GM23338 (cell line): ENCODE data around the gene AHNAK2. TPM values are rescaled to one million over a fixed set of nuclear protein-coding genes. Genes with fewer than 3 reads are reported as not detected.

Experiments
- ATAC-seq: fragments of 200-7000 bp; cut with Tn5 transposase; 3 replicates; pipeline ENCODE4 v1.9.1; 2020
- DNase-seq: peaks from one replicate; pipeline ENCODE4 v3.0.0-alpha.2; 2015; ENCODE audit warnings: low spot score
- H2AFZ ChIP-seq: fragments of 200-600 bp; sonication (generic); 2 replicates; pipeline ENCODE4 v1.8.0; 2016; ENCODE audit warnings: antibody characterized with exemption, mild to moderate bottlenecking, moderate library complexity
- H3F3A ChIP-seq: fragments of 200-600 bp; sonication (generic); replicated peaks from 2 replicates; pipeline ENCODE4 v1.8.0; 2017; ENCODE audit warnings: antibody characterized with exemption, mixed run types, low read depth
- H3K27ac ChIP-seq: fragments of 200-600 bp; sonication (generic); 2 replicates; pipeline ENCODE4 v1.6.1; 2016; ENCODE audit warnings: low read depth
- H3K27me3 ChIP-seq: fragments of 200-600 bp; sonication (generic); 2 replicates; pipeline ENCODE4 v1.8.0; 2016; ENCODE audit warnings: mild to moderate bottlenecking, mixed run types, moderate library complexity; ENCODE audit not compliant: insufficient read depth
- H3K36me3 ChIP-seq: fragments of 200-600 bp; sonication (generic); 2 replicates; pipeline ENCODE4 v1.8.0; 2016; ENCODE audit warnings: mild to moderate bottlenecking; ENCODE audit not compliant: insufficient read depth
- H3K4me1 ChIP-seq: fragments of 200-600 bp; sonication (generic); 2 replicates; pipeline ENCODE4 v1.8.0; 2016; ENCODE audit warnings: mild to moderate bottlenecking, moderate library complexity; ENCODE audit not compliant: insufficient read depth
- H3K4me2 ChIP-seq: fragments of 200-600 bp; sonication (generic); 2 replicates; pipeline ENCODE4 v1.7.1; 2017; ENCODE audit warnings: mixed run types
- H3K4me3 ChIP-seq: fragments of 200-600 bp; sonication (generic); 2 replicates; pipeline ENCODE4 v1.6.1; 2016; ENCODE audit warnings: mixed run types
- H3K79me2 ChIP-seq: fragments of 200-600 bp; sonication (generic); replicated peaks from 2 replicates; pipeline ENCODE4 v1.8.0; 2017; ENCODE audit warnings: mild to moderate bottlenecking; ENCODE audit not compliant: insufficient read depth
- H3K9me2 ChIP-seq: fragments of 200-600 bp; sonication (generic); 2 replicates; pipeline ENCODE4 v1.8.0; 2017; ENCODE audit not compliant: insufficient read depth
- H4K20me1 ChIP-seq: fragments of 200-600 bp; sonication (generic); replicated peaks from 2 replicates; pipeline ENCODE4 v1.8.0; 2017; ENCODE audit warnings: mild to moderate bottlenecking; ENCODE audit not compliant: insufficient read depth
- H3K27ac Mint-ChIP-seq: 2 replicates; pipeline ENCODE4 v1.8.0; 2020; ENCODE audit warnings: inconsistent platforms, mild to moderate bottlenecking, moderate library complexity, mixed read lengths
- H3K27me3 Mint-ChIP-seq: 3 replicates; pipeline ENCODE4 v1.8.0; 2022; ENCODE audit warnings: low read depth, mild to moderate bottlenecking, moderate library complexity, mixed read lengths, inconsistent platforms; ENCODE audit not compliant: insufficient read depth, poor library complexity
- H3K36me3 Mint-ChIP-seq: 3 replicates; pipeline ENCODE4 v1.8.0; 2021; ENCODE audit warnings: low read depth, mild to moderate bottlenecking, inconsistent platforms, moderate library complexity, mixed read lengths
- H3K4me1 Mint-ChIP-seq: 3 replicates; pipeline ENCODE4 v1.8.0; 2020; ENCODE audit warnings: mild to moderate bottlenecking, inconsistent platforms, mixed read lengths
- H3K4me3 Mint-ChIP-seq: 3 replicates; pipeline ENCODE4 v1.8.0; 2021; ENCODE audit warnings: moderate library complexity, mild to moderate bottlenecking, inconsistent platforms, mixed read lengths
- H3K9me3 Mint-ChIP-seq: 3 replicates; pipeline ENCODE4 v1.8.0; 2020; ENCODE audit warnings: moderate library complexity, mild to moderate bottlenecking, inconsistent platforms, mixed read lengths
- CREB1 ChIP-seq: fragments of 250-450 bp; sonication (Bioruptor Pico); IDR thresholded peaks from 2 replicates; pipeline ENCODE4 v1.5.0; 2020; ENCODE audit warnings: low read depth, mild to moderate bottlenecking, moderate library complexity
- CTCF ChIP-seq, 2 experiments: fragments of 200-600 bp in 1 of 2; sonication (generic) in 1 of 2; conservative IDR thresholded peaks; 2 replicates each; pipeline versions ENCODE4 v1.5.1 to v1.6.1; 2016 to 2017; ENCODE audit warnings: antibody characterized with exemption in 2 of 2, low read depth in 2 of 2, mild to moderate bottlenecking in 2 of 2, moderate library complexity in 1 of 2
- ETS1 ChIP-seq: IDR thresholded peaks from 2 replicates; pipeline ENCODE4 v1.6.1; 2016; ENCODE audit warnings: antibody characterized with exemption
- EZH2 ChIP-seq: fragments of 200-600 bp; sonication (generic); IDR thresholded peaks from one replicate; pipeline ENCODE4 v1.8.0; 2017; ENCODE audit warnings: antibody characterized with exemption, mild to moderate bottlenecking, low read depth; ENCODE audit not compliant: unreplicated experiment
- EZH2phosphoT487 ChIP-seq: fragments of 200-600 bp; sonication (generic); IDR thresholded peaks from one replicate; pipeline ENCODE4 v1.8.1; 2018; ENCODE audit warnings: antibody characterized with exemption; ENCODE audit not compliant: unreplicated experiment
- JUNB ChIP-seq: IDR thresholded peaks from one replicate; pipeline ENCODE4 v1.6.1; 2016; ENCODE audit warnings: antibody characterized with exemption; ENCODE audit not compliant: unreplicated experiment
- NANOG ChIP-seq: IDR thresholded peaks from 2 replicates; pipeline ENCODE4 v1.6.1; 2016; ENCODE audit warnings: antibody characterized with exemption, borderline replicate concordance
- POLR2AphosphoS5 ChIP-seq: IDR thresholded peaks from 2 replicates; pipeline ENCODE4 v1.6.1; 2016; ENCODE audit warnings: antibody characterized with exemption, low read depth
- REST ChIP-seq: IDR thresholded peaks from one replicate; pipeline ENCODE4 v1.6.1; 2018; ENCODE audit warnings: antibody characterized with exemption; ENCODE audit not compliant: unreplicated experiment
- STAT1 ChIP-seq: IDR thresholded peaks from one replicate; pipeline ENCODE4 v1.6.1; 2016; ENCODE audit warnings: antibody characterized with exemption; ENCODE audit not compliant: unreplicated experiment
- ZNF114 ChIP-seq: fragments of 250-450 bp; sonication (Bioruptor Pico); IDR thresholded peaks from 2 replicates; pipeline ENCODE4 v1.5.0; 2020; ENCODE audit warnings: mild to moderate bottlenecking, moderate library complexity
- ZNF331 ChIP-seq: fragments of 250-450 bp; sonication (Bioruptor Pico); IDR thresholded peaks from 2 replicates; pipeline ENCODE4 v1.5.0; 2020; ENCODE audit warnings: low read depth, mild to moderate bottlenecking, moderate library complexity
- ZNF462 ChIP-seq: fragments of 250-450 bp; sonication (Bioruptor Pico); IDR thresholded peaks from 2 replicates; pipeline ENCODE4 v1.5.0; 2020; ENCODE audit warnings: mild to moderate bottlenecking, moderate library complexity
- polyA plus RNA-seq: library from polyadenylated mRNA; unstranded; fragments of >200 nt; fragmentation: Nextera tagmentation; extraction: Ambion mirVana; gene quantifications from 2 replicates; pipeline ENCODE4 v1.2.1, GENCODE V29; 2016
- total RNA-seq: library from RNA; depleted of rRNA; stranded (reverse); fragments of >200 nt; shearing (Covaris generic); gene quantifications from 2 replicates; pipeline ENCODE4 v1.2.3, GENCODE V29; 2014

The AHNAK2 gene
- total and polyA plus RNA-seq, 2 experiments from 2014 or later = 1.1 to 2.6 TPM

GRCh38 chr14:105022276-105022670 is 44.1 kb upstream of the AHNAK2 start:
- H3K4me1 Mint-ChIP-seq = peaks cover 42% of the 10 kb centered on the region
- peaks cover 17% of the 10 kb centered on the region for H3K36me3 Mint-ChIP-seq
- Histone ChIP-seq H3K27me3 (no peaks in the 10 kb centered on the region), H3K9me2 (no peaks in the 10 kb centered on the region), H3F3A (peaks cover 5% of the 10 kb centered on the region; the same call in 1 of the 2 replicates), H3K27ac (no peak overlapping the region), H4K20me1 (peaks cover 31% of the 10 kb centered on the region), H3K4me2 (peak overlapping the region; percentile 97), H3K79me2 (peaks cover 48% of the 10 kb centered on the region), H3K36me3 (no peaks in the 10 kb centered on the region), H3K4me3 (peak overlapping the region; percentile 98), H3K4me1 (peaks cover 20% of the 10 kb centered on the region), H2AFZ (no peak overlapping the region)
- TF ChIP-seq CTCF (conservative IDR thresholded peaks at IDR 0.05; ENCODE audit: low read depth in 2 of 2) = no peak
- no peak for TF ChIP-seq ZNF331
- no peak for TF ChIP-seq REST
- no peak for TF ChIP-seq EZH2
- no peak for TF ChIP-seq CREB1 (CRISPR knock-in tag)
- TF ChIP-seq STAT1 = no peak
- no peak for TF ChIP-seq ZNF462
- TF ChIP-seq POLR2AphosphoS5 = no peak
- no peak for TF ChIP-seq ZNF114 (CRISPR knock-in tag)
- TF ChIP-seq ETS1 = no peak
- TF ChIP-seq NANOG = no peak
- TF ChIP-seq JUNB = no peak
- TF ChIP-seq EZH2phosphoT487 = no peak
- peaks cover 18% of the 10 kb centered on the region for H3K27me3 Mint-ChIP-seq
- ATAC-seq (no peak), DNase-seq (no peak)
- H3K9me3 Mint-ChIP-seq = no peaks in the 10 kb centered on the region
- peak overlapping the region; percentile 96 for H3K4me3 Mint-ChIP-seq
- H3K27ac Mint-ChIP-seq = no peak overlapping the region
